Body of pancreas (tissue), 4 donors: Measurements from ENCODE around the gene MVB12B.
A peak's percentile ranks its signal among the peaks of the same experiment; 100 is the strongest.

Source experiments
- CTCF ChIP-seq, 7 experiments: fragments of 450-650 bp in 4 of 7; fragments of 200-600 bp in 3 of 7; sonication (generic) in 3 of 7; IDR thresholded peaks; one replicate each; pipeline ENCODE4 v1.5.1; 2016 to 2019; ENCODE audit warnings: antibody characterized with exemption in 7 of 7
- POLR2A ChIP-seq, 3 donors: fragments of 450-650 bp; IDR thresholded peaks; one replicate each; pipeline ENCODE4 v1.6.1; 2016; ENCODE audit warnings: antibody characterized with exemption in 3 of 3, mild to moderate bottlenecking in 2 of 3

GRCh38 chr9:126499005-126499910, 172.6 kb downstream of the MVB12B start:
- TF ChIP-seq CTCF (IDR thresholded peaks at IDR 0.05) (peak; percentile 76 to 100 (median 88)), POLR2A (IDR thresholded peaks at IDR 0.05) (no peak)
